ENCODE data around the gene DIP2C.

The DIP2C gene

DNA sequence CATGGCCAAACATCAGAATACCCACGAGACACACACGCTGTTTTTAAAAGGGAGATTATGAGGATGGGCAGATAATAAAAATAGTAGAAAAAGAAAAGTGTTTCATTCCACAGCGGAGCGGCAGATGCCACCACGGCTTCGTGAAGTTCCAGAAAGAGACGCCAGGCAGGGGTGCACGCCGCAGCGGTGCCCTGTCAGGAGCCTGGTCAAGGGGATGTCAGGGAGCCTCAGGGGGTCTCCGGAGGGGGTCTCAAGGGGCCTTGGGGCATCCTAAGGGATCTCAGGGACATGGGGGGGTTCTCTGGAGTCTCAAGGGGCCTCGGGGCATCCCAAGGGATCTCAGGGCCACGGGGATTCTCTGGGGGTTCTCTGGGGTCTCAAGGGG is 300.8 kb downstream of the DIP2C start:
- DNase-seq (ENCODE audit: low spot score) = no peak

- DNase-seq (ENCODE audit: low spot score) = no peak
Observed at GRCh38 chr10:387909-388660, 301.4 kb downstream of the DIP2C start.

DNA sequence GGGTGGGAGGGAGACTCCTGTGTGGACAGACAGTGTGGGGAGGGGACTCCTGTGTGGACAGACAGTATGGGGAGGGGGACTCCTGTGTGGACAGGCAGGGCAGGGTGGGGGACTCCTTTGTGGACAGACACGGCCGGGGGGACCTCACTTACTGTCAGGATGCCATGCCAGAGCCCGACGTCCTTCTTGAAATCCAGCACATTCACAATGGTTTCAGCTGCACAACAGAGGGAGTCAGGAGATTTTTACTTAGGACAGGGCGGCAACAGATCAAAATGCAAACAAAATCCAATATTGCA is 301.9 kb downstream of the DIP2C start:
- DNase-seq (ENCODE audit: low spot score) = no peak

DNA sequence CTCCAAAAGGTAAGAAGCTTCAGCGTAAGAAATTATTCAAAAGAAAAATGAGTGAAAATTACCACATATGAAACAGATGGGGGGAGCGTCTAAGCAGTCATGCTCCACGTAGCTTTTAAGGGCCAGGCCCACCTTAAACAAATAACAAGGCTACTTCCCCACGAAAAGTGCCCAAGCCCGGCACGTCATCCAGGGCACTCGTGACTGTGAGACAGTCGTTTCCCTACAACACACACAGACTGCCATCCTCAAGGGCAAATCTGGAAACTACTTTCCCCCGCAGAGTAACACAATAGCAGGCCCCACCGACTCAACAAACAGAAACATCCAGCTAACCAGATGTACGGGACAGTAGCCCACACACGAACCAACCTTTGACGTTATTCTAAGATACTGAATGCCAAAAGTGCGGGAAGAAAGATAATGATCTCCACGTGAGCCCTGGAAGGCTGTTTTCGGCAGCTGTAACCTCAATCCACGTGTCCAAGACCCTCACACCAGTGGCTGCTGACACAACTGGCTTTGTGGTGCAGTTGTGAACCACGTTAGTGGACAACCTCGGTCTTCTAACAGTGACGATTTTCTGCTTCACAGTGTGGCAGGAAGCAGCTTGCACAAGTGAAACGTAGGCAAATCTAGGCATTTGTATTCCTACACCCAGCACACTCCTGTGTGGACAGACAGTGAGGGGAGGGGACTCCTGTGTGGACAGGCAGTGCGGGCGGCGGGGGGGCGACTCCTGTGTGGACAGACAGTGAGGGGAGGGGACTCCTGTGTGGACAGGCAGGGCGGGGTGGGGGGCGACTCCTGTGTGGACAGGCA is 302.5 kb downstream of the DIP2C start:
- no peak for DNase-seq (ENCODE audit: low spot score)

- no peak for DNase-seq (ENCODE audit: low spot score)
Observed at GRCh38 chr10:385571-386300, 303.7 kb downstream of the DIP2C start.

DNA sequence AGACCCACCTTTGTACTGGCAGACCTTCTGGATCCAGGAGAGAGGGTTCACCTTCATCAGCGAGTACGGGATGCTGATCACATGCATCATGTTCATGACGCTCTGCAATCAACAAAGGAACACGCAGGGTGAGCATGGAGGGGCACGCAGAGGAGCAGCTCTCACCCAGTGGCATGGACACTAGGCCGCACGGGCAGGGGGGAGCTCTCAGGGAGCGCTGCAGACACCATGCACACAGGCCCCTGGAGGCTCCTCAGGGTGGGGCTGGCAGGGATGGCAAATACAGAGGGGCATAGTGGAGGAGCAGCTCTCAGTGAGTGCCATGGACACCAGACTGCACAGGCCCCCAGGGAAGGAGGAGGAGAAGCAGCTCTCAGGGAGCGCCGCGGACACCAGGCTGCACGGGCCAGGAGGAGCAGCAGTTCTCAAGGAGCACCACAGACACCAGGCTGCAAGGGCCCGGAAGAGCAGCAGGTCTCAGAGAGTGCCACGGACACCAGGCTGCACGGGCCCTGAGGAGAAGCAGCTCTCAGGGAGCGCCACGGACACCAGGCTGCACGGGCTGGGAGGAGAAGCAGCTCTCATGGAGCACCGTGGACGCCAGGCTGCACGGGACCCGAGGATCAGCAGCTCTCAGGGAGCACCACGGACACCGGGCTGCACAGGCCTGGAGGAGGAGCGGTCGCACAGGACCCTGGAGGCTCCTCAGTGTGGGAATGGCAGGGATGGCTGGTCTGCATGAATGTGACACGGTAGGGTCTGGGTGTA is 304.7 kb downstream of the DIP2C start:
- DNase-seq (ENCODE audit: low spot score) = no peak

DNA sequence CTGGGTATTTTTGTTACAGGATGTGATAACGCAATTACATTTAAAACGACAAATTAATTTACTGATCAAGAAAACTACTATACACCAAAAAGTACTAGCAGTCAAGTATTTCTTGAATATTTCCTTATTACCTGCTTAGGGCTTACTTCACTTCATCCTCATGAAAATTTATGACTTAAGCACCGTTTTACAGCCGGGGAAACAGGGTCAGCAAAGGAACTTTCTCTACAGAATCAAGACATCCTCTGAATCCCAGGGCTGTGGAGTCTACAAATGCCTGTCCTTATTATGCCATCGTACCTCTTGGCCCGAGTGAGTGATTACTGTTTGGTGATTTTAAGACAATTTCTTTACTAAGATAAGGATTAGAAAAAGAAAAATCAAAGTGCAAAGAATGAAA is 305.9 kb downstream of the DIP2C start:
- DNase-seq (ENCODE audit: low spot score) = no peak

GRCh38 chr10:381805-382204 is 307.7 kb downstream of the DIP2C start:
- peak; percentile 2 for DNase-seq (ENCODE audit: low spot score)

- DNase-seq (ENCODE audit: low spot score) = no peak
Observed at GRCh38 chr10:381346-381745, 308.1 kb downstream of the DIP2C start.

DNA sequence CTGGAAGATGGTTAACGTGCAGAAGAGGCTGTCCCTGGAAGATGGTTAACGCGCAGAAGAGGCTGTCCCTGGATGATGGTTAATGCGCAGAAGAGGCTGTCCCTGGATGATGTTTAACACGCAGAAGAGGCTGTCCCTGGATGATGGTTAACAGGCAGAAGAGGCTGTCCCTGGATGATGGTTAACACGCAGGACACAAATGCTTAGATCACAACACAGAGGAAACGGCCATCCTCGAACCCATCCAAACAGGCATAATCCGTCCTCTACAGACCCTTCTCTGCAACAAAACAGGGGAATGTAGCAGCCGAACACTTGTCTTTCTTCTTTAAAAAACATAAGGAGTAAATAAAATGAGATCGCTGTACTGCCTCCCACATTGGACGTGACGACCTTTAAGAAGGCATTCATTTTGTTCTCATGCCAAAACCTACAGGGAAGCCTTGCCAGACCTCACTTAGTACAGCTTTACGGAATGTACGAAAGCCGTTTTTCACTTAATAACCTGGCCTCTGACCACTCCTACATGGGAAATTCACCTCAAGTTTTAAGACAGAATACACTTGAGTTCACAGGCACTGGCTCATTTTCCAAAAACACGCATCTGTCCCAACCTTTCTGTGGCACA is 309.0 kb downstream of the DIP2C start:
- DNase-seq (ENCODE audit: low spot score) = no peak

- no peak for DNase-seq (ENCODE audit: low spot score)
Observed at GRCh38 chr10:378930-379704, 310.4 kb downstream of the DIP2C start.

GRCh38 chr10:378230-378929 is 311.1 kb downstream of the DIP2C start:
- no peak for DNase-seq (ENCODE audit: low spot score)

DNA sequence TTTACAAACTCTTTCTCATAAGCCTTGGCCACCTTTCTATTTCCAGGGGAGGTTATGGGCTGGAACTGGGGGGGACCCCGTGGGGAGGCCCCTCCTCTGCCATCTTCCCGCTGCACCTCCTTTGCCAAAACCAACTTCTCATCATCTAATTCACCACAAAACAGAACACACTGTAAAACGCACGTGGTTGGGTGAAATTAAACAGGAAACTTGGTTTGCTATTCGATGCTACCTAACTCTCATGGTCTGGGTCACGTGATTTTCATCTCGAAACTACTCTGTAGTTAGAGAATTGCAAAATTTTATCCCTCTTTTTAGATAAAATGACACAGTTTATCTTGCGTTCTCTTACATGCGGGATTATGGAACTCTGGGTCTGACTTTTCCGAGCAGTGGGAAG is 312.2 kb downstream of the DIP2C start:
- DNase-seq (ENCODE audit: low spot score) = no peak

DNA sequence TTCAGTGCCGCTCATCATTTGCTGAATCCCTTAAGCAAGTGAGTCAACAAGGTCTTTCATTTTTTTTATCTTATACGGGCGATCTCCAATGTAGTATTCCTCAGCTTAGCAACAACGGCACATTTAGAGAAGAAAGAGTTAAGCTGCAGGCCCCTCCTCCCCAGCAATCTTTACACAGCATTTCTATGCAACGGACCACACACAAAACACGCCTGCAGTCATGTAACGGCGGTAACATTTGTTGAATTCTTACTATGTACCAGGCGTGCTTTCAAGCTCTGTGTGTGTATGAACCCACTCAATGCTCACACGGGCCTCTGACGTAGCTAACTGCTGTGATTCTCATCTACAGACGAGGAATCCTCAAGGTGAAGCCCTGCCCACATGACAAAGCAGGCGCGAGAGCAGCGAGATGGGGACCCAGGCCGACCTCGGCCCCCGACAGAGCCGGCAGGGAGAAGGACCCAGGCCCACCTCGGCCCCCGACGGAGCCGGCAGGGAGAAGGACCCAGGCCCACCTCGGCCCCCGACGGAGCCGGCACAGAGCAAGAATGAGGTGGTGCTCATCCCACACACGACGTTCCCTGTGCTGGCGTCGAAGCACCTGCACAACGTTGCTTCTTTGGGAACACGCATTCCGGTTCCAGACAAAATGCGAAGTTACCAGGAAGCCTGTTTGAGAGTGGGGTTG is 313.5 kb downstream of the DIP2C start:
- no peak for DNase-seq (ENCODE audit: low spot score)

DNA sequence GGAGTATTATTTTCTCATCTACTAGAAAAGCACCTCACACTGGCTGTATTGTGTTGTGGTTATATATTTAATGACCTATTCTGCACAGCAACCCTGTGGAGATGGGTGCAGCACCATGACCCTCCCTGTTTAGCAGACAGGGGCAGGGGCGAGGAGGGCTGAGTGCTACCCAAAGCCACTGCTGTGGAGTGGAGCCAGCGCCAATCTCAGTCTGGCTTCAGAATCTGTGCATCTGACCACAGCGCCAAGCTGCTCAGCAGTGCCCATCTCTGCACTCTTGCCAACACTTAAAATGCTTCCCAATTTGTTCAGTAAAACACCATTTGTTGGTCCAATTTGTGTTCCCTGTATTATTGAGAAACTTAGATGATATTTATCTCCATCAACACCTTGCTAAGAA is 315.1 kb downstream of the DIP2C start:
- no peak for DNase-seq (ENCODE audit: low spot score)

GRCh38 chr10:373526-374309 is 315.8 kb downstream of the DIP2C start:
- no peak for DNase-seq (ENCODE audit: low spot score)

DNA sequence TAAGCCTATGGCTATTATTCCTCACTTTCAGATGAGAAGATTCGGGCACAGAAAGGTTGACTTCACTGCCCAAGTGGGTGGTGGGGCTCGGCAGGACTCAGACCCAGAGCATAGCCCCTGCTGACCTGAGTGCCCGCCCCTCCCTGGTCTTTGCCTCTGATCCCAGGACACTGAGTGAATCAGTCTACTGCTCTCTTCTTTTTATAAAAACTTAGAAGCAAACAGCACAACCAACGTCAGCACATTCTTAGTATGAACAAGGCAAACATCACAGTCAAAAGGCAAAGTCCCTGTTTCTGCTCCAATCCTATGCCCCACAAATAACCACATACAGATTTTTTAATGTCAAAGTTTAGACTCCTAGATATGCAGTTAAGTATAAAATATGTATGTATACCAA is 316.5 kb downstream of the DIP2C start:
- no peak for DNase-seq (ENCODE audit: low spot score)

- no peak for DNase-seq (ENCODE audit: low spot score)
Observed at GRCh38 chr10:372566-372965, 316.9 kb downstream of the DIP2C start.

GRCh38 chr10:371515-371914 is 318.0 kb downstream of the DIP2C start:
- no peak for DNase-seq (ENCODE audit: low spot score)

Data from CD4-positive, alpha-beta T cell treated with Interleukin-15 for 4 hours (primary cell).